CD4-positive, alpha-beta memory T cell (primary cell): Measurements from ENCODE around the gene LSM14B. TPM values are rescaled to one million over a fixed set of nuclear protein-coding genes. Genes with fewer than 3 reads are reported as not detected.
A peak's percentile ranks its signal among the peaks of the same experiment; 100 is the strongest.
"Not testable (repeated sequence)": the region's sequence is repeated elsewhere in the genome, so short reads cannot be mapped to it uniquely, and the experiment has no call there.

Source experiments
- CTCF ChIA-PET: fragments of 350-600 bp; sonication (Branson Sonifier 250); formaldehyde crosslinking; loops from one replicate; lab custom pipeline; 2021; ENCODE audit warnings: inconsistent platforms; ENCODE audit not compliant: partially characterized antibody; lab: Charles Lee
- POLR2A ChIA-PET: fragments of 350-600 bp; sonication (Branson Sonifier 250); formaldehyde crosslinking; loops from one replicate; lab custom pipeline; 2021; ENCODE audit not compliant: partially characterized antibody; lab: Charles Lee
- DNase-seq, 5 donors: peaks; one replicate each; pipeline versions ENCODE4 v3.0.0 to v3.0.0-alpha.2; 2020 to 2022; ENCODE audit warnings: mixed read lengths in 1 of 5
- H3K27ac ChIP-seq: one replicate; pipeline ENCODE4 v1.7.0; 2013; ENCODE audit warnings: low read depth, low read length
- H3K27me3 ChIP-seq: 2 replicates; pipeline ENCODE4 v1.7.0; 2013; ENCODE audit warnings: mild to moderate bottlenecking, low read length, moderate library complexity; ENCODE audit not compliant: insufficient read depth
- H3K36me3 ChIP-seq: 2 replicates; pipeline ENCODE4 v1.7.0; 2013; ENCODE audit warnings: mild to moderate bottlenecking, low read length, moderate library complexity; ENCODE audit not compliant: insufficient read depth
- H3K4me1 ChIP-seq: 2 replicates; pipeline ENCODE4 v1.7.0; 2013; ENCODE audit warnings: mild to moderate bottlenecking, low read length, moderate library complexity; ENCODE audit not compliant: insufficient read depth
- H3K4me3 ChIP-seq, 2 donors: one replicate each; pipeline ENCODE4 v1.7.0; 2013; ENCODE audit warnings: low read length in 2 of 2, mild to moderate bottlenecking in 1 of 2
- H3K9me3 ChIP-seq, 2 donors: one replicate each; pipeline ENCODE4 v1.7.0; 2013; ENCODE audit warnings: low read length in 2 of 2, control low read depth in 1 of 2; ENCODE audit not compliant: control insufficient read depth in 1 of 2
- H3K27ac Mint-ChIP-seq, 7 donors: one replicate each; pipeline ENCODE4 v1.8.0; 2020 to 2021; ENCODE audit warnings: mixed read lengths in 7 of 7, mild to moderate bottlenecking in 6 of 7, inconsistent platforms in 3 of 7, moderate library complexity in 3 of 7
- H3K27me3 Mint-ChIP-seq, 2 donors: one replicate each; pipeline ENCODE4 v1.8.0; 2020 to 2021; ENCODE audit warnings: mixed read lengths in 2 of 2
- H3K36me3 Mint-ChIP-seq, 2 donors: one replicate each; pipeline ENCODE4 v1.8.0; 2020 to 2021; ENCODE audit warnings: mixed read lengths in 2 of 2, inconsistent platforms in 1 of 2, mild to moderate bottlenecking in 1 of 2
- H3K4me1 Mint-ChIP-seq, 4 donors: one replicate each; pipeline ENCODE4 v1.8.0; 2020 to 2021; ENCODE audit warnings: mixed read lengths in 4 of 4, mild to moderate bottlenecking in 1 of 4
- H3K4me3 Mint-ChIP-seq, 8 donors: one replicate each; pipeline ENCODE4 v1.8.0; 2020 to 2021; ENCODE audit warnings: mixed read lengths in 8 of 8, mild to moderate bottlenecking in 7 of 8, moderate library complexity in 6 of 8, inconsistent platforms in 3 of 8
- H3K9me3 Mint-ChIP-seq, 8 donors: one replicate each; pipeline ENCODE4 v1.8.0; 2020 to 2021; ENCODE audit warnings: mixed read lengths in 8 of 8, mild to moderate bottlenecking in 5 of 8, inconsistent platforms in 3 of 8, moderate library complexity in 1 of 8
- intact Hi-C: fragments of 100-400 bp; cut with micrococcal nuclease; formaldehyde crosslinking; loops from one replicate; pipeline ENCODE4 v1.15.1; 2023
- polyA plus RNA-seq, 2 donors: library from polyadenylated mRNA; unstranded; fragments of 300-500 nt; fragmentation: Illumina TruSeq; gene quantifications; one replicate each; pipeline ENCODE4 v1.2.3, GENCODE V29; 2021
- total RNA-seq, 2 experiments: library from RNA; stranded (reverse); gene quantifications; one replicate each; pipeline ENCODE4 v1.2.3, GENCODE V29; 2021

LSM14B gene
- total and polyA plus RNA-seq, 4 experiments from 2014 or later: 0.78 to 50.3 (median 24.8) TPM

GRCh38 chr20:62114894-62115293 lies 7.4 kb upstream of the LSM14B start:
- Mint-ChIP-seq H3K27ac (peak overlapping the region in 1 of 7 donors; percentile 75), H3K36me3 (peaks cover 3 to 6% of the 10 kb centered on the region in 2 donors), H3K27me3 (no peaks in the 10 kb centered on the region), H3K4me1 (peaks cover 14 to 36% (median 23%) of the 10 kb centered on the region in 4 donors), H3K4me3 (no peak overlapping the region), H3K9me3 (peaks cover 0 to 62% (median 37%) of the 10 kb centered on the region in 8 donors)
- Histone ChIP-seq H3K27me3 (no peaks in the 10 kb centered on the region), H3K4me3 (no peak overlapping the region), H3K9me3 (peaks cover 0 to 30% of the 10 kb centered on the region in 2 donors), H3K27ac (no peak overlapping the region), H3K36me3 (no peaks in the 10 kb centered on the region), H3K4me1 (peaks cover 29% of the 10 kb centered on the region)
- intact Hi-C loops: no loop called here
- CTCF ChIA-PET: interaction anchor here (1.4 to 1.8 kb wide), 2 partner anchors 22 to 27 kb away, joined by 3 to 5 read pairs; no protein-coding TSS in a partner anchor
- POLR2A ChIA-PET: interaction anchor here (1.5 kb wide), 1 partner anchor 48 kb away, joined by 3 read pairs; no protein-coding TSS in a partner anchor
- DNase-seq: no peak

- ChIA-PET CTCF (interaction anchor here (1.8 kb wide), 1 partner anchor 26 kb away, joined by 5 read pairs; no protein-coding TSS in a partner anchor), POLR2A (interaction anchor here (0.9 to 1.5 kb wide), 2 partner anchors 49 to 50 kb away, joined by 3 read pairs; partner anchors contain the start of gene TAF4)
- Histone ChIP-seq H3K9me3 (peaks cover 0 to 25% of the 10 kb centered on the region in 2 donors), H3K4me1 (peaks cover 31% of the 10 kb centered on the region)
- H3K27me3 Mint-ChIP-seq, H3K4me3 ChIP-seq, H3K4me3 Mint-ChIP-seq, intact Hi-C loops, H3K27ac ChIP-seq, H3K36me3 Mint-ChIP-seq, H3K27me3 ChIP-seq, H3K36me3 ChIP-seq, DNase-seq: not testable (repeated sequence)
- H3K9me3 Mint-ChIP-seq: peaks cover 0 to 53% (median 29%) of the 10 kb centered on the region in 8 donors
- peaks cover 14 to 42% (median 30%) of the 10 kb centered on the region in 4 donors for H3K4me1 Mint-ChIP-seq
- peak overlapping the region in 5 of 7 donors; percentile 10 to 74 (median 25) for H3K27ac Mint-ChIP-seq
Measured at GRCh38 chr20:62115800-62116407, 6.4 kb upstream of the LSM14B start.

DNA sequence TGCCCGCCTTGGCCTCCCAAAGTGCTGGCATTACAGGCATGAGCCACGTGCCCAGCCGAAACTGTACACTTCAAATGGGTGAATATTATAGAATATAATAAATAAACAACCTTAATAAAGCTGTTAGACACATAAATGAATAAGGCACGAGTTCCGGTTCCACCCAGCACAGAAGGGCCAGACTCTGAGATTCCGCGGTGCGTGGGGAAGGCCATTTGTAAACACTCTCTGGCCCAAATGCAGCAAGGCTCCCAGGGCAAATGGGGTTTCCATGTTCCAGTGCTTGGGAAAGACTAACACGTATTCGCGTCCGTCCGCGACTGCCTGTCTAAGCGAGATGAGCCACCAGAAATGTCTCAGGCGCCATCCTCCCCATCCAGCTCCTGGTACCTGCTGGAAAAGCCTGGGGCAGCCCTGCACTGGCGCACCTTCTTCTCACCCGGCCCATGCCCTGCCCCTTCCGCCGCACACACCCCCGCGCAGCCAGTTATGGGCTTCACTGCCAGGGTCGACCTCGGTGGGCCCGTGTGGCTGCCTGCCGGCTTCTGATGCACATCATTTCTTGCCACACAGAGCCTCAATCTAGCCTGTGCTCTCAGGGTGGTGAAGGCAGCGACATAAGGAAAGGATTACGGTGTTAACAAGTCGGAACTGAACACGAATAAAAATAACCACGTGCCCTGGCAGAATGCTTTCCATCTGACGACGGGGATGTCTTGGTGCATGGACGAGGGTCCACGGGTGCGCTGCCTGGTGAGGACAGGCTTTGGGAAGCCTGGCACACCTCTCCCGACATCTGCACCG lies 5.5 kb upstream of the LSM14B start:
- CTCF ChIA-PET: interaction anchor here (1.2 to 1.8 kb wide), 2 partner anchors 25 to 105 kb away, joined by 3 to 5 read pairs; no protein-coding TSS in a partner anchor

GRCh38 chr20:62117362-62117646 lies 5.0 kb upstream of the LSM14B start:
- ChIA-PET CTCF (interaction anchor here (1.2 kb wide), 1 partner anchor 106 kb away, joined by 3 read pairs; no protein-coding TSS in a partner anchor), POLR2A (interaction anchor here (1.0 to 11.1 kb wide), 5 partner anchors 21 to 85 kb away, joined by 3 to 115 read pairs (median 5); partner anchors contain the start of genes PSMA7, SS18L1 and TAF4)
- Mint-ChIP-seq H3K27me3 (no peaks in the 10 kb centered on the region), H3K4me3 (peak overlapping the region in 7 of 8 donors; percentile 58 to 91 (median 71)), H3K27ac (peak overlapping the region; percentile 91 to 95 (median 95)), H3K36me3 (peaks cover 3% of the 10 kb centered on the region in 2 donors), H3K9me3 (peaks cover 0 to 40% (median 19%) of the 10 kb centered on the region in 8 donors), H3K4me1 (peaks cover 17 to 46% (median 34%) of the 10 kb centered on the region in 4 donors)
- Histone ChIP-seq H3K9me3 (peaks cover 0 to 21% of the 10 kb centered on the region in 2 donors), H3K27me3 (no peaks in the 10 kb centered on the region), H3K36me3 (no peaks in the 10 kb centered on the region), H3K4me3 (no peak overlapping the region), H3K4me1 (peaks cover 36% of the 10 kb centered on the region), H3K27ac (peak overlapping the region; percentile 35)
- intact Hi-C loops: loop anchor here (1.0 kb wide), 1 partner anchor 51 kb away; no protein-coding TSS in a partner anchor
- no peak for DNase-seq

More for the DNA sequence above, 5.5 kb upstream of the LSM14B start:
- Histone ChIP-seq H3K4me3 (no peak overlapping the region), H3K9me3 (peaks cover 0 to 25% of the 10 kb centered on the region in 2 donors), H3K27me3 (no peaks in the 10 kb centered on the region), H3K36me3 (no peaks in the 10 kb centered on the region), H3K27ac (no peak overlapping the region), H3K4me1 (peaks cover 36% of the 10 kb centered on the region)
- H3K27me3 Mint-ChIP-seq: no peaks in the 10 kb centered on the region
- peaks cover 17 to 46% (median 34%) of the 10 kb centered on the region in 4 donors for H3K4me1 Mint-ChIP-seq
- H3K36me3 Mint-ChIP-seq: peaks cover 3% of the 10 kb centered on the region in 2 donors
- intact Hi-C loops: loop anchor here (1.0 kb wide), 1 partner anchor 50 kb away; no protein-coding TSS in a partner anchor
- H3K27ac Mint-ChIP-seq: peak overlapping the region in 6 of 7 donors; percentile 91 to 95 (median 94)
- POLR2A ChIA-PET: interaction anchor here (1.0 to 11.1 kb wide), 4 partner anchors 21 to 50 kb away, joined by 3 to 115 read pairs (median 28); partner anchors contain the start of genes PSMA7, SS18L1 and TAF4
- no peak for DNase-seq
- H3K9me3 Mint-ChIP-seq: peaks cover 0 to 44% (median 22%) of the 10 kb centered on the region in 8 donors
- peak overlapping the region in 2 of 8 donors; percentile 59 to 91 for H3K4me3 Mint-ChIP-seq

GRCh38 chr20:62117658-62118057 lies 4.6 kb upstream of the LSM14B start:
- H3K4me3 ChIP-seq: no peak overlapping the region
- Mint-ChIP-seq H3K4me1 (peaks cover 17 to 46% (median 34%) of the 10 kb centered on the region in 4 donors), H3K27ac (peak overlapping the region; percentile 91 to 95 (median 95)), H3K4me3 (peak overlapping the region; percentile 58 to 91 (median 72)), H3K36me3 (peaks cover 3% of the 10 kb centered on the region in 2 donors), H3K27me3 (no peaks in the 10 kb centered on the region), H3K9me3 (peaks cover 0 to 36% (median 16%) of the 10 kb centered on the region in 8 donors)
- H3K36me3 ChIP-seq: no peaks in the 10 kb centered on the region
- H3K9me3 ChIP-seq: peaks cover 0 to 18% of the 10 kb centered on the region in 2 donors
- H3K27ac ChIP-seq: peak overlapping the region; percentile 35
- POLR2A ChIA-PET: interaction anchor here (1.0 to 11.1 kb wide), 5 partner anchors 20 to 85 kb away, joined by 3 to 115 read pairs (median 5); partner anchors contain the start of genes PSMA7, SS18L1 and TAF4
- peaks cover 36% of the 10 kb centered on the region for H3K4me1 ChIP-seq
- intact Hi-C loops: loop anchor here (1.0 kb wide), 1 partner anchor 51 kb away; no protein-coding TSS in a partner anchor
- H3K27me3 ChIP-seq: no peaks in the 10 kb centered on the region
- DNase-seq: peak; percentile 86 to 92 (median 89)
- CTCF ChIA-PET: interaction anchor here (1.2 kb wide), 1 partner anchor 106 kb away, joined by 3 read pairs; no protein-coding TSS in a partner anchor

DNA sequence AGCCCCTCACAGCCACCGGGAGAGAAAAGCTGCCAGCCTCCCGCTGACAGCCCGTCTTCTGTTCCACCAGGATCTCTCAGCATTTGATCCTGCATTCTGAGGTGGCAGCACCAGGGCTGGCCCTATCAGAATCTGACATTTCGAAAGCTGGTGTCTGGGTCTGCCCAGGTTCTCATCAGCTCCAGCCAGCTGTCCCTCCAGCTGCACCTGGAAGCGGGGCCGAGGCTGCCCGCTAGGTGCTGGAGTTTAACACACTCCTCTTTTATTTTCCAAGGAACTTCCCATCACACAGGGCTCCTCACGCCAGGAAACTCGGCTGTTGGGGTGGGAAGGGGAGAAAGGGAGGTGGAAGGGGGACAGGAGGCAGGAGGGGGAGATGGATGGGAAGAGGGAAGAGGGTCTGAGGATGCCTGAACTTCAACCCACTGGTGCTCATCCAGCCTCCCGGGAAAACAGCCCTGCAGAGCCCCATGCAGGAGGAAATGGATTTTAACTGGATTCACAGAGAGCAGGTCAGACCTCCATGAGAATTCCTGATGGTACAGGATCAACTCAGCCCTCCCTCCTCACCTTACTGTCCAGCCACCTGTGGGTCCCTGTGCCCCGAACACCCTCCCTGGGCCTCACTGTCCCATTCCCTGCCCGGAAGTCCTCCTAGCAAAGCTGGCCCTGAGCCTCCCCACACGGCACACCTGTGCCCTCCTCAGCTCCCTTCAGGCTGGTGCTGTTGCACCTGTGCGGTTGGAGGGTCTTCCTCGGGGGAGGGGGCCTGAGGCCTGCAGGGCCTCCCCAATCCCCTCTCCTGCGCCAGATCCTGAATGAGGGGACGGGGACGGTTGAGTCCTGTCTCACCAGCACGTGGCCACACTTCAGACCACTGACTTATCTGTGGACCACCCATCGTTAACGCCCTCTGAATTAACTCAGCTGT lies 3.9 kb upstream of the LSM14B start:
- H3K36me3 Mint-ChIP-seq: peaks cover 0 to 6% of the 10 kb centered on the region in 2 donors

More for the DNA sequence above, 3.9 kb upstream of the LSM14B start:
- no peak for DNase-seq
- peaks cover 0 to 10% of the 10 kb centered on the region in 2 donors for H3K9me3 ChIP-seq
- intact Hi-C loops: no loop called here
- Mint-ChIP-seq H3K4me3 (peak overlapping the region in 7 of 8 donors; percentile 58 to 91 (median 71)), H3K27ac (peak overlapping the region; percentile 92 to 99 (median 95)), H3K9me3 (peaks cover 0 to 30% (median 9%) of the 10 kb centered on the region in 8 donors), H3K27me3 (no peaks in the 10 kb centered on the region), H3K4me1 (peaks cover 20 to 48% (median 34%) of the 10 kb centered on the region in 4 donors)
- CTCF ChIA-PET: no interaction called here
- H3K4me1 ChIP-seq: peaks cover 40% of the 10 kb centered on the region
- no peaks in the 10 kb centered on the region for H3K36me3 ChIP-seq
- peak overlapping the region; percentile 35 for H3K27ac ChIP-seq
- H3K4me3 ChIP-seq: no peak overlapping the region
- H3K27me3 ChIP-seq: no peaks in the 10 kb centered on the region
- POLR2A ChIA-PET: interaction anchor here (0.8 to 11.1 kb wide), 6 partner anchors 20 to 88 kb away, joined by 3 to 115 read pairs (median 4); partner anchors contain the start of genes PSMA7, SS18L1 and TAF4
